SK-N-SH treated with all-trans-retinoic acid at 6 μM for 48 hours (cell line): ENCODE data around the gene ARRB1.

Source experiments
- ARNTL ChIP-seq: fragments of 450-650 bp; formaldehyde crosslinking; IDR thresholded peaks from 2 replicates; pipeline ENCODE4 v1.5.0; 2020; ENCODE audit warnings: low read depth, mild to moderate bottlenecking, moderate library complexity, borderline replicate concordance
- CREB5 ChIP-seq: fragments of 250-450 bp; sonication (Bioruptor Pico); IDR thresholded peaks from 2 replicates; pipeline ENCODE4 v1.5.1; 2020; ENCODE audit warnings: low read depth, mild to moderate bottlenecking, moderate library complexity
- ESRRG ChIP-seq: fragments of 250-450 bp; sonication (Bioruptor Pico); IDR thresholded peaks from 2 replicates; pipeline ENCODE4 v1.6.1; 2021; ENCODE audit warnings: mild to moderate bottlenecking
- PATZ1 ChIP-seq: fragments of 250-450 bp; sonication (Bioruptor Pico); IDR thresholded peaks from 2 replicates; pipeline ENCODE4 v1.8.0; 2020; ENCODE audit warnings: mild to moderate bottlenecking, moderate library complexity, borderline replicate concordance
- RARB ChIP-seq: fragments of 250-450 bp; sonication (Bioruptor Pico); IDR thresholded peaks from 2 replicates; pipeline ENCODE4 v1.8.0; 2021; ENCODE audit warnings: mild to moderate bottlenecking, moderate library complexity
- TCF4 ChIP-seq: fragments of 250-450 bp; sonication (Bioruptor Pico); IDR thresholded peaks from 2 replicates; pipeline ENCODE4 v1.8.0; 2021; ENCODE audit warnings: mild to moderate bottlenecking, moderate library complexity, borderline replicate concordance
- ZC3H10 ChIP-seq: fragments of 250-450 bp; sonication (Bioruptor Pico); IDR thresholded peaks from 2 replicates; pipeline ENCODE4 v1.5.1; 2021; ENCODE audit warnings: mild to moderate bottlenecking, moderate library complexity
- ZFP3 ChIP-seq: fragments of 250-450 bp; sonication (Bioruptor Pico); IDR thresholded peaks from 2 replicates; pipeline ENCODE4 v1.5.0; 2020; ENCODE audit warnings: mild to moderate bottlenecking, moderate library complexity
- ZFP30 ChIP-seq: fragments of 450-650 bp; formaldehyde crosslinking; IDR thresholded peaks from 2 replicates; pipeline ENCODE4 v1.5.0; 2022; ENCODE audit warnings: mild to moderate bottlenecking, moderate library complexity
- ZNF565 ChIP-seq: fragments of 450-650 bp; formaldehyde crosslinking; conservative IDR thresholded peaks from 2 replicates; pipeline ENCODE4 v1.5.0; 2020; ENCODE audit warnings: low read depth, mild to moderate bottlenecking, moderate library complexity
- TF ChIP-seq, protein P1 (sequence below): fragments of 250-450 bp; sonication (Bioruptor Pico); IDR thresholded peaks from 2 replicates; pipeline ENCODE4 v1.8.0; 2021; ENCODE audit warnings: low read depth, mild to moderate bottlenecking, moderate library complexity, borderline replicate concordance

GRCh38 chr11:75399344-75400145 is 48.1 kb upstream of the ARRB1 start, which contains the start of gene RPS3:
- TF ChIP-seq RARB (CRISPR knock-in tag) (no peak), ZFP3 (CRISPR knock-in tag) (no peak), ESRRG (CRISPR knock-in tag) (no peak), ZNF565 (CRISPR knock-in tag) (no peak), PATZ1 (no peak), ZFP30 (CRISPR knock-in tag) (no peak; the same call in 1 of the 2 replicates), ZC3H10 (CRISPR knock-in tag) (no peak), TCF4 (CRISPR knock-in tag) (no peak), ARNTL (no peak), CREB5 (CRISPR knock-in tag) (no peak)
- TF ChIP-seq, protein P1, sequence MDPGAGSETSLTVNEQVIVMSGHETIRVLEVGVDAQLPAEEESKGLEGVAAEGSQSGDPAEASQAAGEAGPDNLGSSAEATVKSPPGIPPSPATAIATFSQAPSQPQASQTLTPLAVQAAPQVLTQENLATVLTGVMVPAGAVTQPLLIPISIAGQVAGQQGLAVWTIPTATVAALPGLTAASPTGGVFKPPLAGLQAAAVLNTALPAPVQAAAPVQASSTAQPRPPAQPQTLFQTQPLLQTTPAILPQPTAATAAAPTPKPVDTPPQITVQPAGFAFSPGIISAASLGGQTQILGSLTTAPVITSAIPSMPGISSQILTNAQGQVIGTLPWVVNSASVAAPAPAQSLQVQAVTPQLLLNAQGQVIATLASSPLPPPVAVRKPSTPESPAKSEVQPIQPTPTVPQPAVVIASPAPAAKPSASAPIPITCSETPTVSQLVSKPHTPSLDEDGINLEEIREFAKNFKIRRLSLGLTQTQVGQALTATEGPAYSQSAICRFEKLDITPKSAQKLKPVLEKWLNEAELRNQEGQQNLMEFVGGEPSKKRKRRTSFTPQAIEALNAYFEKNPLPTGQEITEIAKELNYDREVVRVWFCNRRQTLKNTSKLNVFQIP, result no peak
